Occipital lobe (tissue), 2 donors: ENCODE results near the gene THSD8. TPM values are rescaled to one million over a fixed set of nuclear protein-coding genes. Genes with fewer than 3 reads are reported as not detected.

Experiments
- DNase-seq: peaks from one replicate; lab custom pipeline; 2025; lab: John Stamatoyannopoulos, UW
- total RNA-seq: library from RNA; depleted of rRNA; stranded (reverse); fragments of >200 nt; gene quantifications from one replicate; pipeline ENCODE4 v1.2.3, GENCODE V29; 2014

Gene THSD8
- total RNA-seq = 0.62 TPM

DNA sequence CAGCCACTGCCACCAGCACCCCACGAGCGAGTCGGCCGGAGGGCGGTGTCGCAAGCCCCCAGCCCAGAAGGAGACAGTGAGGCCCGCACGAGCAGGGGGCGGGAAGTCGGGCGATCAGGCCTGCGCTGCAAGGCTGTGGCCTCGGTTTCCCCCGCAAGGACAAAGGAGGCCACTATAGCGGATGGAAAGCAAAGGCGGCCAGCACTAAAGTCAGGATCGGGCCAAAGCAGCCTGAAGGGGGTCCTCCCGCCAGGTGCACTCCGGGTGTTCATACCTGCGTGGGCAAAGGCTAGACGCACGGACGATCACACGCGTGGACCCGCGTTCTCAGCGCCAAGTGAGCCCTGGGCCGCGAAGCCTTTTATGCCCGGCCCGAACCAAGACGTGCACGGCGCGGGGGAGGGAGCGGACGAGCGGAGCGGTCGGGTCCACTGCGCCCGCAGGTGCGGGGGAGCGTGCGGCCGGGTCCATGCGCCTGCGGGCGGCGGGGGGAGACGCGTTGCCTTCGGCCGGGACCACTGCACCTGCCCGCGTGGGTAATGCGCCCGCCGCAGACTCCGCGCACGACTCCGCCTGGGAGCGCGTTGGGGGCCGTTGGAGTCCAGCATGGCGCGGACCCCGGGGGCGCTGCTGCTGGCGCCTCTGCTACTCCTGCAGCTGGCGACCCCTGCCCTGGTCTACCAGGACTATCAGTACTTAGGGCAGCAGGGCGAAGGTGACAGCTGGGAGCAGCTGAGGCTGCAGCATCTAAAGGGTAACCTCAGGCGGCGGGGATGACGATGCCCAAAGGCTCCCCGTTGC is at the start of gene THSD8, which contains the start of gene PRDX2:
Gene THSD8 (plus strand): TSS at position 604 of the 801 bp plus-strand sequence. CDS start 3 bp downstream, at position 607.
Gene PRDX2 (minus strand): TSS at position 335 of the 801 bp plus-strand sequence. CDS start 539 bp downstream, outside the sequence.
- DNase-seq = peak; percentile 76

DNA sequence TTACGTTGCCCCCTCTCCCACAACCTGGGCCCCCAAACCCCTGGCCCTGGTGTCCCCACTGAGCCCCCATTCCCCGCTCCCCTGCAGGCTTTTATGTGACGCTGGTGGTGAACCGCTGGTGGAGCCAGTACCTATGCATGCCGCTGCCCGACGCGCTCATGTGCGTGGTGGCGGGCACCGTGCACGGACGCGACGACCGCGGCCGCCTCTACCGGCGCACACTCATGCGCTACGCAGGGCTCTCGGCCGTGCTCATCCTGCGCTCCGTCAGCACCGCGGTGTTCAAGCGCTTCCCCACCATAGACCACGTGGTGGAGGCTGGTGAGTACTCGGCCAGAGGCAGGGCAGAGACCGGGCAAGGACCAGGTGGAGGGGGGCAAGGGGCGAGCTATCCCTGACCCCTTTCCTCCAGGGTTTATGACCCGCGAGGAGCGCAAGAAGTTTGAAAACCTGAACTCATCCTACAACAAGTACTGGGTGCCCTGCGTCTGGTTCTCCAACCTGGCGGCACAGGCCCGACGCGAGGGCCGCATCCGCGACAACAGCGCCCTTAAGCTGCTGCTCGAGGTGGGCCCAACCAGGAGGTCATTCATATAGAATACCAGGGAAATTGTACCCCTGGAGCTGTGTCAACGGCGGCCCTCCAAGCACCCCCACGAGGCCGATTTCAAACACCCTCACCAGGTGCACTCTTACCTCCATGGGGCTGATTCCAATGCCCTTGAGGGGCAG is 47.2 kb upstream of the THSD8 start:
- DNase-seq = no peak

DNA sequence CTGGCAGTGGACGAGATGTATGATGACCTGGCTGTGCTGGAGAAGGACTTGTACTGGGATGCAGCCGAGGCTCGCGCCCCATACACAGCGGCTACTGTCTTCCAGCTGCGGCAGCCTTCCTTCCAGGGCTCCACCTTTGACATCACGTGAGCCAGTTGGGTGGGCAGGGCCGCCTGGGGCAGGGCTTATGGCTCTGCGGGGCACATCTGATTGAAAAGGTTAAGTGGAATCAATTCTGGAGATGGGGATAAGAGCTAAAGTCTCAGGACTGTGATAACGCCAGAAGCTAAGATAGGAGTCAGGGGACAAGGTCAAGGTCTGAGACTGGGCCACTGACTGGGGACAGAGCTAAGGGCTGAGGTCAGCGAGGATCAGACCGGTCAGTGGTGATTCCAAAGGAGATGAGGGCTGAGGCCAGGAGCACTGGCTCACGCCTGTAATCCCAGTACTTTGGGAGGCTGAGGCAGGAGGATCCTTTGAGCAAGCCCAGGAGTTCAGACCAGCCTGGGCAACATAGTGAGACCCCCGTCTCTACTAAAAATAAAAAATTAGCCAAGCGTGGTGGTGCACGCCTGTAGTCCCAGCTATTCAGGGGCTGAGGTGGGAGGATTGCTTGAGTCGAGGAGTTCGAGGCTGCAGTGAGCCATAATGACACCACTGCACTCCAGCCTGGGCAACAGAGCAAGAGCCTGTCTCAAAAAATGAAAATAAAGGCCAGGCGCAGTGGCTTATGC is 45.6 kb upstream of the THSD8 start:
- no peak for DNase-seq

DNA sequence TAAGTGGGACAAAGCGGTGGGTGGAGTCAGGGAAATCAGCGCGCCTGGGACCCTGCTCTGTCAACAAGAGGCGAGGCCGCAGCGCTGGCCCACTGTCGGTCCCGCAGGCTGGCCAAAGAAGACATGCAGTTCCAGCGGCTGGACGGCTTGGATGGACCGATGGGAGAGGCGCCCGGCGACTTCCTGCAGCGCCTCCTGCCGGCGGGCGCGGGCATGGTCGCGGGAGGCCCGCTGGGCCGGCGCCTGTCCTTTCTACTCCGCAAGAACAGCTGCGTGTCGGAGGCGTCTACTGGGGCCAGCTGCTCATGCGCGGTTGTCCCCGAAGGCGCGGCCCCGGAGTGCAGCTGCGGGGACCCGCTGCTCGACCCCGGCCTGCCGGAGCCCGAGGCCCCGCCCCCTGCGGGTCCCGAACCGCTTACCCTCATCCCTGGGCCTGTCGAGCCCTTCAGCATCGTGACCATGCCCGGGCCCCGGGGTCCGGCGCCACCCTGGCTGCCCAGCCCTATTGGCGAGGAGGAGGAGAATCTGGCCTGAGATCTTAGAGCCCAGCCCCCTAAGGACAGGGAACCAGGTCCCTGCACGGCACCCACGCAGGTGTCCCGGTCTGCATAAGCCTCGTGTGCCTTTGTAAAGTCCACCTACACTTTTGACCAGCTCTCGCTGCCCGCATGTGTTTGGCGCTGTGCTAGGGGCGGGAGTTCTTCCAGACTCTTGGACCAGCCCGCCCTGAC is 44.2 kb upstream of the THSD8 start:
- DNase-seq = peak; percentile 13

DNA sequence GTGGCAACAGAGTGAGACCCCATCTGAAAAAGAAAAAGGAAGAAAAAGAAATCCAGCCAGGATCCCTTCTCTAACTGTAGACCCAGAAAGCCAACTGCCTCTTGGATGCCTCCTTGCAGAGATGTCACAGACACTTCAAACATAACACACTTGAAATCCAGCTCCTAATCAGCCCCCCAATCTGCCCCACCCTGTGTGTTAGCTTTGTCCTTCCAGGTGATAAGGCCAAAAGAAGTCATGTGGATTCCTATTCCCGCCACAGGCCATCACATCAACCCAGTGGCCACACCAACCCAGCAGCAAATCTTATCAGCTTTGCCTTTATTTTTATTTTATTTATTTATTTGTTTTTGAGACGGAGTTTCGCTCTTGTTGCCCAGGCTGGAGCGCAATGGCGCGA is 42.2 kb upstream of the THSD8 start:
- no peak for DNase-seq

DNA sequence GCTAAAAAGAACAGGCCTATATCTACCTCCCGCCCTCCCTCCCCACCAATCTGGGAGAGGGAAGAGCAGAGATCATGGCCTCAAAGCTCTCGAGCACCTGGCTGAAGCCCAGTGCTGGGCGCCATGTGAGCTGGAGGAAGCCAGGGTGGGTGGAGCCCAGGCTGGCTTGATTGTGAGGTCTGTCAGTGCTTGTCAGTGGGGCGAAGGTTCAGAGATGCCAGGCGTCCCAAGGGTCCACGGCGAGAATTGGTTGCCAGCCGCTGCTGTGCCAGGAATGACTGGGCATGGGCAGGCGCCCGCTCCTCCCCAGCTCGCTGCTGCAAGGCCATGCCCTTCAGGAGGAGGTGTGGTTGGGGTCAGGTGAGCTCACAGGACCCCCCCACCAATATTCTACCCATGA is 38.8 kb upstream of the THSD8 start:
- no peak for DNase-seq

DNA sequence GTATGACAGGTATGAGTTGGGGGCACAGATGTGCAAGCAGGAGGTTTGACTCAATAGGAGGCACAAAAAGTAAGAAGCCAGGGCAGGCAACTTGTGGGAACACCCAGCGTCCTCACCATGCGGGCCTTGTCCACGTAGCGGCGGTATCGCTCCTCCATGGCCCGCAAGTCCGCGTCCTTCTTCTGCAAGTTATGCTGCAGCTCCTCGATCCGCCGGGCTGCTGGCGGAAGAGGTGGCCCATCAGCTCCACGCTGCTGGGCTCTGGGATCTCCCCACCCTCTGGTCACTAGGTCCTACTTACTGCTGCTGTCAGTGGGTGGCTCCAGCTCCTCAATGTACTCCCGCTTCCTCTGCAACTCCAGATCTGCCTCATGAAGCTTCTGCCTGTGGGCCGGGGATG is 37.2 kb upstream of the THSD8 start:
- no peak for DNase-seq

DNA sequence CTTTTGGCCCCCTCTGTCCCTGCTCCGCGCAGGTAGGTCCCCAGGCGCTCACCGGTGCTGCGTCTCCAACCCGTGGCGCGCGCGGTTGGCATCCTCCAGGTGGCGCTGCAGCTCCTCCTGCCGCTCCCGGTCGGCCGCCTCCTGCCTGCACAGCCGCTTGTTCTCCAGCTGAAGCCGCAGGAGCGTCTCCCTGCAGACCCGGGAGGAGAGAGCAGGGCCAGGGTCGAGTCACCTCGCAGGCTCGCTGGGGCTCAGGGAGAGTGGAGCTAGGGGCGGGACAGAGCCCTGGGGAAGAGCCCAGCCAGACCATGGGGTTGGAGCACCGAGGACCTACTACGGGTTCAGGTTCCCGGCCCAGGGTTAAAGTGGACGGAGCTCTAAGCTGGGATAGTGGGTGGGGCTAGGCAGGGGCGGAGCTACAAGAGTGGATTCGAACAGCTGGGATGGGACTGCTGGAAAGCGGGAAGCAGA is 35.8 kb upstream of the THSD8 start:
- peak; percentile 68 for DNase-seq

DNA sequence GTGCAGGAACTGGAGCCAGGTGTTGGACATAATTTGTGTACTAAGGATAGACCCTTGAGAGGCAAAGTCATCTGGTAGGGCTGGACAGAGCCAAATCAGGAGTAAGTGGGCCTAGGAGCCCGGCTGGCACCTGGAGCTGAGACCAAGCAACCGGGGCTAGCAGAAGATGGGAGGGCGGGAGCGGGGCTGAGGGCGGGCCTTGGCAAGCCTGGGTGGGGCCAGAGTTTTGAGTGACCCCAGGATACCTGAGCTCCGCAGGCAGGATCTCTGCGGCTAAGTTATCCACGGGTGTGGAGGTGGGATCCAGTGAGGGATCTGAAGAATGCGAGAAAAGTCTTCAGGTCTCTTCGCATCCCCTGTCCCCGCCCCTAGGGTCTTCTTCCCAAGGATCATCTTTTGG is 34.7 kb upstream of the THSD8 start:
- no peak for DNase-seq

DNA sequence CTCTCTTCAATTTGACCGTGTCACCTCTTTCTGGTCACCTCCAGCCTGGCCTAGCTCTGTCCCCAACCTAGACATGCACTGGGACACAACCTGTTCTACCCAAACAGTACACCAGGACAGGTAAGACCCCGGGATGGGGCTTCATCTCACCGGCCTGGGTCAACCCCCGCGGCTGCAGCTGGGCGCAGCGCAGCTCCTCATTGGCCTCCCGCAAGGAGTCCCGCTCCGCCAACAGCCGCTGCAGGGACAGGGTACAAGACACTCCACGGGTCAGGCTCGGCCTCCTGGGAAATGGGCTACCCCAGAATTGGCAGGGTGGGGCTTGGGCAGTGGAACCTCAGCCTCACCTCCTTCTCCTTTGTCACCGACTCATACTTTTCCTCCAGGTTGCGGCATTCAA is 34.2 kb upstream of the THSD8 start:
- no peak for DNase-seq

DNA sequence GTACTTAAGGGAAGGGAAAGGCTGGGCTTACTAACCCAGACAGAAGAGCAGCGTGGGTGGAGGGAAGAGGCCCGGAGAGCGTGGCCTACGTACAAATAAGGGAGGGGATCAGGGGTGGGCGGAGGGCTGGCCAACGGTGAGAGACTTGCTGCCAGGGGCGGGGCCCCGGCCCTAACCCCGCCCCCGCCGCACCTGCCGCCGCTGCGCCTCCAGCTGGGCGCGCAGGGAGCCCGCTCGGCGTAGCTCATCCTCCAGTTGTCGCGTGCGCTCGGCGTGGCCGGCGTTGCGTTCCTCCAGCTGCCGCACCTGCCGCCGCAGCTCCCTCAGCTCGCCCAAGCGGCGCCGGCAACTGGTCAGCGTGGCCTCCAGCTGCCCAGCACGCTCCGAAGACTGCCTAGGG is 32.2 kb upstream of the THSD8 start:
- DNase-seq = no peak

DNA sequence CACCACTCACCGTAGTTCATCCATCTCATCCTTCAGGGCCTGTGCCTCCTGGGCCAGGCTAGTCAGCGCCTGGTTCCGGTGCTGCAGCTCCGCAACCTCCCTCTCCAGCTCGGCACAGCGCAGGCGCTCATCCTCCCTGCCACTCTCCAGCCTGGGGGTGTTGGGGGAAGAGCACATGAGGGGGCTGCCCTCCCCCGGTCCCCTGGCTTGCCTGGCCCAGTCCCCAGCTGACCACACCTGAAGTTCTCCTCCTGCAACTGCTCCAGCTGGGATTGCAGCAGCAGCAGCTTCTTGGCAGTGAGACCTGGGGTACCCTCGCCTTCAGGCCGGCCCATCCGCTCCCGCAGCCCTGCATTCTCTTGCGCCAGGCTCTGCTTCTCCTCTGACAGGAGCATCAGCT is 30.9 kb upstream of the THSD8 start:
- DNase-seq = no peak

DNA sequence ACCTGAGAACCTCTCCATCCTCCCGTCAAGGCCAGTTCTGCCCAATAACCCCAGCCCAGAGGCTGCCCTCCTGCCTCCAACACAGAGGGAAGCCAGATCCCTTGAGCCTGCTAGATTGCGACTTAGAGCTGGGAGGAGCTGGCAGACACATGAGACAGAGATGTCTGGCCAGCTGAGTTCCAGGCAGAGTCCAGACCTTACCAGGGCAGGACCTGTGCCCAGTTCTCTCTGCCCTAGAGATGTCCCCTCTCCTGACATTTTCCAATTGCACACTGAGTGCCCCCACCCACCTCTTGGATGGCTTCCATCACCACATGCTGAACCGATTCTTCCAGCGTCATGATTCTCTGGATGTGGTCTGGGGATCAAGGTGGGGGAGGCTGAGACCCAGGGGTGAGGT is 29.5 kb upstream of the THSD8 start:
- no peak for DNase-seq

DNA sequence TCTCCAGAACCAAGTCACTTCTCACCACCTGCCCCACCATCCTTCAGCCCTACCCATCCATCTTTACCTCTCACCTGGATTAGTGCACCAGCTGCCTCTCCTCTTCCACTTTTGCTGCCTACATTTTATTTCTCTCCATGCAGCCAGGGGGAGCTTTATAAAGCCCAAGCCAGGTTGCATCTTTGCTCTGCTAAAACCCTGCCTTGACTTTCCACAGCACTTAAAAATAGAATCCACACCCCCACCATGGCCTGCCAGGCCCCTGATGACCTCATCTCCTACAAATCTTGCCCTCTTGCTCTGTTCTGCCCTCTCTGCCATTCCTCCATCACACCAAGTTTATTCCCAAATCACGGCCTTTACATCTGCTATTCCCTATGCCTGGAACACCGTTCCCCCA is 28.3 kb upstream of the THSD8 start:
- DNase-seq = no peak

DNA sequence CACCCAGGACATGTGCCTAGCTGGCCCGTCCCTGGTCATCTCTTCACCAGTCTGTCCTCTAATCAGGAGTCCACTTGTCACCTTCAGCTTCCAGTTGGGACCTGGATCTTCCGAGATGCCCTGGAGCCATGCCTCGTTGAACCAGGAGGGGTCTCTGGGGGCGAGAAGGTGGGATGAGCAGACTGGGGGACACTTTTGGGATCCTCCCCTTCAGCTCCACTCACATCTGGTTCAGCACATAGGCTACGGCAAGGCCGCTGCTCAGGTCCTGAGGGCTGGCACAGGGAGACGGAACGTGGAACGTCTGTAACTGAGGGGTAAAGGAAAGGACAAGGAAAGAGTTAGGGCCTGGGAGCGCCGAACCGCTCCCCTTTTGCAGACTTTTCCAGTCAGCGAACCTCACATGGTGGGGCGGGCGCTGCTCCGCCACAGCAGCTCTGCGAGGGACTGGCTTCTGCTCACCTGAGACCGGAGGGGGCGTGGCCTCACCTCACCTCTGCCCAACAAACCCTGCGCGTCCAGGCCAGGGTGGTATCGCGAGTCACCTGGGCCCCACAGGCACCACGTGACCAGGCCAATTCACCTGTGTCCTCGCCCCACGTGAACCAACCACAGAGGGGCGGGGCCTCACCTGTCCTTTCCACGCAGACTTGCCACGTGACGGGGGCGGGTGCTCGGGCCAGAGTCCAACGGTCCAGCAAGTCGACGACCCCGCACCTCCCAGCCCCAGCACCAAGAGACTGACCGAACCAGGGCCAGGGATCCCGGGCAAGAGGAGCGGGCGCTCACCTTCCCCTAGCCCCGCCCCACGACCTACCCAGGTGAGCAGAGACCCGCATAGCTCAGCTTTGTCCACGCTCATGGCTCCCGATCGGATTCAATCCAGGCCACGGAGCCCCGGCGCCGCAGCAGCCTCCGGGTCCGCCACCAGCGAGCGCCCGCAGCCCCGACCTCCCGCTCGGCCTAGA is 27.0 kb upstream of the THSD8 start, which contains the start of gene HOOK2:
Gene HOOK2 (minus strand): TSS at position 965 of the 968 bp plus-strand sequence. CDS start 103 bp downstream, at position 862.
- DNase-seq = no peak

DNA sequence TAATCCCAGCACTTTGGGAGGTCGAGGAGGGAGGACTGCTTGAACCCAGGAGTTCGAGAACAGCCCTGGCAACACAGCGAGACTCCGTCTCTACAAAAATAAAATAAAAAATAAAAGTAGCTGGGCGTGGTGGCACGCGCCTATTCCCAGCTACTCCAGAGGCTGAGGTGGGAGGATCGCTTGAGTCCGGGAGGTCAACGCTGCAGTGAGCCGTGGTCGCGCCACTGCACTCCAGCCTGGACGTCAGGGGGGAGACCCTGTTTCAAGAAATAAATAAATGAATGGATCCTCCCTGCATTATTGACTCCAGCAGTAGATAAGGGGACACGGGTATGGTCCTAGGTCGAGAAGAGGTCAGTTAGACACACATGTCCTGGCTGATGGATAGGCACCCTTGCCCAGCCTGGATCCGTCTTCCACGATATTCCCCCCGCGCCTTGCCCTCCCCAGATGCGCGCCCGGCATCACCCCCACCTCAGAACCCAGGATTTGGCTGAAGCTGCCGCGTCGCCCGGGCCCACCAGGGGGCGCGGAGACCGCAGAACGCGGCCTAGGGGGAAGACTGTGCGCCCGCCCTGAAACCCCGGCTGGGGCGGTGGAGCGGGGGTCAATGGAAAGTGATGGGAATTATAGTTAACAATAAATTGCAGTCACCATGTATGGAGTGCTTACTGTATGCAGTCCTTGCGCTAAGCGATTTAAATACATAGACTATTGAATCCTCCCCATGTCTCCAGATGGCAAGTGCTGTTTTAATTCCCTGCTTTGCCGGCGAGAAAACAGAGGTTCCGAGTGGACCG is 24.5 kb upstream of the THSD8 start:
- peak; percentile 59 for DNase-seq

DNA sequence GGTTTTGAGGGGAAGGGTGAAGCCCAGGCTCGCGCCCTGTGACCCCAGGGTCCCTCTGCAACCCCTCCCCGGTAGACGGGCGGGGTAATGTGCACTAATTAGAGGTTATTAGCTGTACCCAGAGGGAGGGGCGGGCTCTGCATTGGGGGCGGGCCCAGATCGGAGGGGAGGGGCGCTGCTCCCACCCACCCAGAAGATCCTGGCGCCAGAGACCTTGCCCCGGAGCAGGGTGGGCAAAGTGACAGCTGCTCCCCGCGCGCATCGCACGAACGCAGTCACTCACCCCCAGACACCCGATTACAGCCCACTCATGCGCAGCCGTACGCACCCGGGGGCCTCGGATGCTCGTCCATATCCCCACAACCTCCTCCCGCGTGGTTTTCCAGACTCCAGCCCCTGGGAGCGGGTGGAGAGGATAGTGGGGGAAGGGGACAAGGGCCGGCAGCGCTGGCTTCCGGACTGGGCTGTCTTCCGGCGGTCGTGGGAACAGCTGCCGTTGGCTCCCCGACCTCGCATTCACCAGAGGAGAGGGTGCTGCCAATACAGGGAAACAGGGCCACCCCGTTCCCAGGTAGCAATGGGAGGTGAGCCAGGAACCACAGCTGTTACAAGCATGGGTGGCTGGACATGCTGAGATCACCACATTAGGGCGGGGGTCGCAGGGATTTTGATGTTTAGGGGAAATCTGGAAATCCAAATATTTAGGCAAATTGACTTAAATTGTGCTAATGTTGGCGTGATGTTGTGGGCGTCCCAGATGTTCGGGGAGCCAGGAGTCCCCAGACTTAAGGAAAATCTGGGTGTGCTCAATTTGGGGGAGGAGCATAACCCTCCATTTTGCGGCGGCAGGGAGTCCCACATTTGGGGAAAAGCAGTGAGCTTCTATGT is 23.6 kb upstream of the THSD8 start:
- DNase-seq = peak; percentile 41

DNA sequence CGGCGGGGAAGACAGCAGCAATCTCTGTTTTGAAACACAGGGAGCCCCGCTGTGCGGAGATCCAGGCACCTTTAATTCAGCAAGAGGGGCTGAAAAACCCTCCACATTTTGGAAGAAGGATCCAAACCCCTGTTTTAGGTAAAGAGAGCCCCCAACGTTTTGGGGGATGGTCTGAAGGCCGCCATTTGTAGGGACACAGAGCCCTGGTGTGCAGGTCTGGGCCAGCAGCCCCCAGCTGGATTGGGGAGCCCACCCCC is 23.0 kb upstream of the THSD8 start:
- no peak for DNase-seq
